ENCODE measurements around the gene PRR14L.
"Not testable (repeated sequence)": the region's sequence is repeated elsewhere in the genome, so short reads cannot be mapped to it uniquely, and the experiment has no call there.

DNA sequence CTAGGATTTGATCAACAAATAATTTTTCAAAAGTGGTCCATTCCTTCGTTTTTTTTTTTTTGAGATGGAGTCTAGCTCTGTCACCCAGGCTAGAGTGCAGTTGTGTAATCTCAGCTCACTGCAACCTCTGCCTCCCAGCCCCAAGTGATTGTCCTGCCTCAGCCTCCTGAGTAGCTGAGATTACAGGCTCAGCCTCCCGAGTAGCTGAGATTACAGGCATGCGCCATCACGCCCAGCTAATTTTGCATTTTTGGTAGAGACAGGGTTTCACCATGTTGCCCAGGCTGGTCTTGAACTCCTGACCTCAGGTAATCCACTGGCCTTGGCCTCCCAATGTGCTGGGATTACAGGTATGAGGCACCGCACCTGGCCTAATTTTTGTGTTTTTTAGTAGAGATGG lies 8.9 kb upstream of the PRR14L start:
- not testable (repeated sequence) for TF ChIP-seq POLR2A (IDR thresholded peaks at IDR 0.05; ENCODE audit: low read depth, low read length); TAF1 (IDR thresholded peaks at IDR 0.05; ENCODE audit: borderline replicate concordance, low read depth, low read length)
